GM13976 (cell line): ENCODE data around the gene C13orf42.

Source experiments
- DNase-seq: peaks from one replicate; pipeline ENCODE4 v3.0.0; 2012; ENCODE audit warnings: low spot score
- in situ Hi-C: fragments of 300-500 bp; cut with MboI; formaldehyde crosslinking; loops from one replicate; pipeline ENCODE4 v1.12.0; 2022; ENCODE audit warnings: low sequenced_read_pairs, mixed read lengths, inconsistent platforms; ENCODE audit not compliant: unreplicated experiment
- TF ChIP-seq, protein P1 (sequence below): IDR thresholded peaks from 2 replicates; pipeline ENCODE4 v1.5.1; 2012; ENCODE audit warnings: borderline replicate concordance, mild to moderate bottlenecking; ENCODE audit not compliant: insufficient read depth; ENCODE audit errors: extremely low read depth, missing control alignments, control extremely low read depth

C13orf42 gene

GRCh38 chr13:51065372-51066090, 45.5 kb downstream of the C13orf42 start:
- TF ChIP-seq, protein P1, sequence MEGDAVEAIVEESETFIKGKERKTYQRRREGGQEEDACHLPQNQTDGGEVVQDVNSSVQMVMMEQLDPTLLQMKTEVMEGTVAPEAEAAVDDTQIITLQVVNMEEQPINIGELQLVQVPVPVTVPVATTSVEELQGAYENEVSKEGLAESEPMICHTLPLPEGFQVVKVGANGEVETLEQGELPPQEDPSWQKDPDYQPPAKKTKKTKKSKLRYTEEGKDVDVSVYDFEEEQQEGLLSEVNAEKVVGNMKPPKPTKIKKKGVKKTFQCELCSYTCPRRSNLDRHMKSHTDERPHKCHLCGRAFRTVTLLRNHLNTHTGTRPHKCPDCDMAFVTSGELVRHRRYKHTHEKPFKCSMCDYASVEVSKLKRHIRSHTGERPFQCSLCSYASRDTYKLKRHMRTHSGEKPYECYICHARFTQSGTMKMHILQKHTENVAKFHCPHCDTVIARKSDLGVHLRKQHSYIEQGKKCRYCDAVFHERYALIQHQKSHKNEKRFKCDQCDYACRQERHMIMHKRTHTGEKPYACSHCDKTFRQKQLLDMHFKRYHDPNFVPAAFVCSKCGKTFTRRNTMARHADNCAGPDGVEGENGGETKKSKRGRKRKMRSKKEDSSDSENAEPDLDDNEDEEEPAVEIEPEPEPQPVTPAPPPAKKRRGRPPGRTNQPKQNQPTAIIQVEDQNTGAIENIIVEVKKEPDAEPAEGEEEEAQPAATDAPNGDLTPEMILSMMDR: no peak
- in situ Hi-C loops: loop anchor here (25.0 kb wide), 1 partner anchor 1078 kb away; the partner anchor contains the start of gene TRIM13
- DNase-seq: no peak

DNA sequence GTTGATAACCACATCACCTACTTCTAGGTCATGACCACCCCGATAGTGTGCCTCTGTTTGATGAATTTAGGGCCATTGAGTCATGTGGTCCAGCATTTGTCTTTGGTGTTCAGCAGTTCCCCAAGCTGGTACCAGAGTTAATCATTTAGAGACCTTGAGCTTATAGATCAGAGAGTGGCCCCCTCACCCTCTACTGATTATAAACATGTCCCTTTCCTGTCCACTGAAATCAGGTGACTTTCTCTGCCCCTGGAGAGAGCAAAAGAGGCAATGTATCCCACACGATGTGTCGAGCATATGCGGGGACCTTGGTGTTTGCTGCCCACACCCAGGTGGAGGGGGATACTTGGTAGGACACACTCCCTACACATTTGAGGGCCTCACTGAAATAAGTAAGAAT, 46.3 kb downstream of the C13orf42 start:
- in situ Hi-C loops: loop anchor here (25.0 kb wide), 1 partner anchor 1077 kb away; the partner anchor contains the start of gene TRIM13
- TF ChIP-seq, protein P1: no peak
- DNase-seq: no peak

DNA sequence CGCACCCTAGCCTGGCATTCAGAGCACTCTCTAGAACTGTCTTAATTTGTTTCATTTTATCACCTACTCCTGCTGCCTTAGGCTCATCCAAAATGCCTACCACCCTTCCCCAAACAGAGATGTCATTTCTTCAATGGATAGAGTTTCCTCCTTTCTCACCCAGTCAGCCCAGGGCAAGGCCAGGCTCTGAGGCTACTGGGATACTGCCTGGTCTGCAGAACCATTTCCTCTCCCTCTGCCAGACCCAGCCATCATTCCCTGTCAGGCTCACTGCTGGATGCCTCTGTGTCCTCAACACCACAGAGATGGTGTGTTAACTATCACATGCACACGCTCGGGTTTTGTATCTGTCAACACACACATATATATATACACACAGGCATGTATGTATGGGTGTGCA, 47.2 kb downstream of the C13orf42 start:
- TF ChIP-seq, protein P1: no peak
- in situ Hi-C loops: loop anchor here (25.0 kb wide), 1 partner anchor 1077 kb away; the partner anchor contains the start of gene TRIM13
- no peak for DNase-seq

DNA sequence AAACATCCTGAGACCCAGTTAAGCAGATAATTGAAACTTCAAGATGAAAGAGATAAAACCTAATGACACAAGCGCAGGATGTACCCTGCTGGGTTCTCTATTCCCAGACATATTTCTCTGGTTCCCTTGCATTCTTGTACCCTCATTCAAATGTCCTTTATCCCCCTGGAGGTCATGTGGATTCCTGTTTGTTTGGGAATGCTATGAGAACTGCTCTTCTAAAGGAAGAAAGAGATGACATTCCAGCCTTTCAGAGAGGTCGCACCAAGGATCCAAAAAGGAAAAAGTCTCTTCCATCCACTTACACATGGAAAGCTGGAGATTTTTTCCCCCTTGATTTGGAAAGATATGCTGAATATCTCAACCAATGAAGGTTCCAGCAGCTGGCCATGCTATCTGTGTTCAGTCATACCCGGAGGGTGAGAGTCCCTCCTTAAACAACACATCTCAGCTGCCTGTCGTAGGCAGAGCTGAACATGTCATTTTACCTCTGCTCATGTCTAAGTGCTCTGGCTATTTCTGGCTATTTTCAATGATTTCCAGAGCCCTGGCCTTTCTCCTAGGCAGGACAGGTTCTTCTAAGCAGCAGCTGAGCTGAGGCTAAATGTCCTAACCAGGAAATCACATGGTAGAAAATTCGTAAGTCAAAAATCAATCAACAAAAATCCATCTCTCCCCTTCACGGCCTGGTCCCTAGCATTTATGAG, 52.5 kb downstream of the C13orf42 start:
- TF ChIP-seq, protein P1: no peak
- in situ Hi-C loops: loop anchor here (25.0 kb wide), 1 partner anchor 1071 kb away; the partner anchor contains the start of gene TRIM13
- no peak for DNase-seq

- TF ChIP-seq, protein P1: no peak
- in situ Hi-C loops: loop anchor here (25.0 kb wide), 1 partner anchor 1071 kb away; the partner anchor contains the start of gene TRIM13
- no peak for DNase-seq
Observed at GRCh38 chr13:51057906-51058305, 53.2 kb downstream of the C13orf42 start.

- TF ChIP-seq, protein P1: no peak
- in situ Hi-C loops: loop anchor here (25.0 kb wide), 1 partner anchor 1070 kb away; the partner anchor contains the start of gene TRIM13
- DNase-seq: no peak
Observed at GRCh38 chr13:51057001-51057400, 54.1 kb downstream of the C13orf42 start.
